ENCODE measurements around the gene LMO3. TPM values are rescaled to one million over a fixed set of nuclear protein-coding genes. Genes with fewer than 3 reads are reported as not detected.

The LMO3 gene
- total RNA-seq, 1 donor from 2014 or later = 1.6 TPM

DNA sequence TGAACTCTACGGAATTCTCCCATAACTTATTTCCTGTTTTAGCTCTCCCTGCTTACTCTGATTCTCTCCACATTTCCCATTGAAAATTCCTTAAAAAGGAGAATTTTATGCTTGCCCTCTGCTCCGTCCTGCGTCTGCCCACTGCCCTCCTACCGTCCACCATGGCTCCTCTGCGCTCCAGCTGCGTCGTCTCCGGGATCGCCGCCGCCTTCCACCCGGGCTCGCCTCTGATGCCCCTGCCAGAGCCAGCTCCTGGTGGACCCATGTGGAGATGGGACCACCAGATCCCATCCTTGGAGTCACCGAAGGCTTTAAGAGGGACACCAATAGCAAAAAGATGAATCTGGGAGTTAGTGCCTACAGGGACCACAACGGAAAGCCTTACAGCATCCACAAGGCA is 92.7 kb downstream of the LMO3 start:
- TF ChIP-seq, protein P1, sequence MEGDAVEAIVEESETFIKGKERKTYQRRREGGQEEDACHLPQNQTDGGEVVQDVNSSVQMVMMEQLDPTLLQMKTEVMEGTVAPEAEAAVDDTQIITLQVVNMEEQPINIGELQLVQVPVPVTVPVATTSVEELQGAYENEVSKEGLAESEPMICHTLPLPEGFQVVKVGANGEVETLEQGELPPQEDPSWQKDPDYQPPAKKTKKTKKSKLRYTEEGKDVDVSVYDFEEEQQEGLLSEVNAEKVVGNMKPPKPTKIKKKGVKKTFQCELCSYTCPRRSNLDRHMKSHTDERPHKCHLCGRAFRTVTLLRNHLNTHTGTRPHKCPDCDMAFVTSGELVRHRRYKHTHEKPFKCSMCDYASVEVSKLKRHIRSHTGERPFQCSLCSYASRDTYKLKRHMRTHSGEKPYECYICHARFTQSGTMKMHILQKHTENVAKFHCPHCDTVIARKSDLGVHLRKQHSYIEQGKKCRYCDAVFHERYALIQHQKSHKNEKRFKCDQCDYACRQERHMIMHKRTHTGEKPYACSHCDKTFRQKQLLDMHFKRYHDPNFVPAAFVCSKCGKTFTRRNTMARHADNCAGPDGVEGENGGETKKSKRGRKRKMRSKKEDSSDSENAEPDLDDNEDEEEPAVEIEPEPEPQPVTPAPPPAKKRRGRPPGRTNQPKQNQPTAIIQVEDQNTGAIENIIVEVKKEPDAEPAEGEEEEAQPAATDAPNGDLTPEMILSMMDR (IDR thresholded peaks at IDR 0.05) = no peak
- H3K27ac Mint-ChIP-seq (ENCODE audit: unreplicated experiment) = no peak overlapping the region
- H3K27me3 Mint-ChIP-seq (ENCODE audit: unreplicated experiment) = no peaks in the 10 kb centered on the region
- no peak overlapping the region for H3K4me3 Mint-ChIP-seq (ENCODE audit: unreplicated experiment)
- H3K4me1 Mint-ChIP-seq (ENCODE audit: unreplicated experiment) = no peaks in the 10 kb centered on the region
- DNase-seq (ENCODE audit: extremely low spot score, unreplicated experiment) = no peak
- no peaks in the 10 kb centered on the region for H3K9me3 Mint-ChIP-seq (ENCODE audit: unreplicated experiment)
- no peaks in the 10 kb centered on the region for H3K36me3 Mint-ChIP-seq (ENCODE audit: unreplicated experiment)

- Mint-ChIP-seq H3K36me3 (ENCODE audit: unreplicated experiment) (no peaks in the 10 kb centered on the region), H3K4me3 (ENCODE audit: unreplicated experiment) (no peak overlapping the region), H3K27ac (ENCODE audit: unreplicated experiment) (no peak overlapping the region), H3K9me3 (ENCODE audit: unreplicated experiment) (no peaks in the 10 kb centered on the region), H3K4me1 (ENCODE audit: unreplicated experiment) (no peaks in the 10 kb centered on the region), H3K27me3 (ENCODE audit: unreplicated experiment) (peaks cover 3% of the 10 kb centered on the region)
- TF ChIP-seq, protein P1 (IDR thresholded peaks at IDR 0.05) = no peak
- no peak for DNase-seq (ENCODE audit: extremely low spot score, unreplicated experiment)
These were observed 96.6 kb downstream of the LMO3 start for GRCh38 chr12:16509411-16509810.

GRCh38 chr12:16506394-16506793 is 99.6 kb downstream of the LMO3 start:
- Mint-ChIP-seq H3K9me3 (ENCODE audit: unreplicated experiment) (no peaks in the 10 kb centered on the region), H3K27me3 (ENCODE audit: unreplicated experiment) (peaks cover 7% of the 10 kb centered on the region), H3K4me1 (ENCODE audit: unreplicated experiment) (no peaks in the 10 kb centered on the region), H3K36me3 (ENCODE audit: unreplicated experiment) (no peaks in the 10 kb centered on the region), H3K27ac (ENCODE audit: unreplicated experiment) (no peak overlapping the region), H3K4me3 (ENCODE audit: unreplicated experiment) (no peak overlapping the region)
- TF ChIP-seq, protein P1 (IDR thresholded peaks at IDR 0.05) = no peak
- no peak for DNase-seq (ENCODE audit: extremely low spot score, unreplicated experiment)

DNA sequence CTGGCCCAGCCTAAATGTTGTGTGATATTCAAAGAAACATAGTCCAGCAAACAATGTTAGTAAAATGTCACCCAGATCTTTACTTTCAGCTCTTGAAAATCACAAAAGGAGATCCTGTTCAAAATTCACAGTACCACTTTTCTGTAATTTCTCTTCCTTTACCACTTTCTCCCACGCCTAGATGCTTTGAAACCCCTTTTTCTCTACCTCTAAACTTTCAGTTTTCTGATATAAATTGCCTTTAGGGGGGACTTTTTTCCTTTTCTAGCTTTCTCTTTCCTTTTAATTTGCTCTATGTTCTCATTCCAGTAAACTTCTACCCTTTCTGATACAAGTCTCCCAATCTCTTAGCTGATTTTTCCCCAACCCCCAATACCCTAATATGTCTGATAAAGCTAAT is 101.8 kb downstream of the LMO3 start:
- H3K9me3 Mint-ChIP-seq (ENCODE audit: unreplicated experiment) = no peaks in the 10 kb centered on the region
- no peak overlapping the region for H3K27ac Mint-ChIP-seq (ENCODE audit: unreplicated experiment)
- no peaks in the 10 kb centered on the region for H3K36me3 Mint-ChIP-seq (ENCODE audit: unreplicated experiment)
- TF ChIP-seq, protein P1 (IDR thresholded peaks at IDR 0.05) = no peak
- peaks cover 7% of the 10 kb centered on the region for H3K27me3 Mint-ChIP-seq (ENCODE audit: unreplicated experiment)
- no peak for DNase-seq (ENCODE audit: extremely low spot score, unreplicated experiment)
- no peak overlapping the region for H3K4me3 Mint-ChIP-seq (ENCODE audit: unreplicated experiment)
- no peaks in the 10 kb centered on the region for H3K4me1 Mint-ChIP-seq (ENCODE audit: unreplicated experiment)

- DNase-seq (ENCODE audit: extremely low spot score, unreplicated experiment) = no peak
- no peaks in the 10 kb centered on the region for H3K4me1 Mint-ChIP-seq (ENCODE audit: unreplicated experiment)
- H3K27ac Mint-ChIP-seq (ENCODE audit: unreplicated experiment) = no peak overlapping the region
- TF ChIP-seq, protein P1 (IDR thresholded peaks at IDR 0.05) = no peak
- peaks cover 14% of the 10 kb centered on the region for H3K27me3 Mint-ChIP-seq (ENCODE audit: unreplicated experiment)
- no peaks in the 10 kb centered on the region for H3K36me3 Mint-ChIP-seq (ENCODE audit: unreplicated experiment)
- H3K4me3 Mint-ChIP-seq (ENCODE audit: unreplicated experiment) = no peak overlapping the region
- no peaks in the 10 kb centered on the region for H3K9me3 Mint-ChIP-seq (ENCODE audit: unreplicated experiment)
These were observed 106.4 kb downstream of the LMO3 start for GRCh38 chr12:16499611-16500010.

Data from osteocyte (in vitro differentiated cells).